K562 (cell line): Measurements from ENCODE around the gene SCN5A. TPM values are rescaled to one million over a fixed set of nuclear protein-coding genes. Genes with fewer than 3 reads are reported as not detected.

Experiments
- CHCHD3 ChIP-seq: fragments of 250-450 bp; sonication (Bioruptor Pico); IDR thresholded peaks from 2 replicates; pipeline ENCODE4 v2.1.2; 2022; ENCODE audit warnings: mild to moderate bottlenecking
- EWSR1 ChIP-seq: fragments of 450-650 bp; IDR thresholded peaks from 2 replicates; pipeline ENCODE4 v1.6.1; 2018; ENCODE audit warnings: borderline replicate concordance, mild to moderate bottlenecking, low read depth, moderate library complexity; ENCODE audit not compliant: partially characterized antibody
- KLF1 ChIP-seq: fragments of 450-650 bp; IDR thresholded peaks from 2 replicates; pipeline ENCODE4 v1.6.1; 2016; ENCODE audit warnings: missing genetic modification characterization, missing compliant biosample characterization
- MEIS2 ChIP-seq: fragments of 450-650 bp; IDR thresholded peaks from 2 replicates; pipeline ENCODE4 v1.6.1; 2014; ENCODE audit warnings: mild to moderate bottlenecking; ENCODE audit not compliant: partially characterized antibody
- PHB2 ChIP-seq: fragments of 450-650 bp; IDR thresholded peaks from 2 replicates; pipeline ENCODE4 v1.6.1; 2017; ENCODE audit warnings: low read depth
- TBP ChIP-seq: optimal IDR thresholded peaks from 2 replicates; pipeline ENCODE3; 2011; ENCODE audit warnings: low read depth, low read length, improper control_type of control experiment
- TFAM ChIP-seq: fragments of 250-450 bp; sonication (Bioruptor Pico); conservative IDR thresholded peaks from 2 replicates; pipeline ENCODE4 v1.5.0; 2021; ENCODE audit warnings: mild to moderate bottlenecking, moderate library complexity
- ZFP30 ChIP-seq: fragments of 250-450 bp; sonication (Bioruptor Pico); IDR thresholded peaks from 2 replicates; pipeline ENCODE4 v1.8.0; 2022; ENCODE audit warnings: moderate library complexity, mild to moderate bottlenecking, inconsistent platforms, borderline replicate concordance
- ZNF316 ChIP-seq: fragments of 450-650 bp; IDR thresholded peaks from 2 replicates; pipeline ENCODE4 v1.6.1; 2016
- polyA plus RNA-seq, 8 experiments: library from polyadenylated mRNA; depleted of rRNA in 4 of 8; stranded (reverse) in 5 of 8; unstranded in 3 of 8; fragments of >200 nt; fragmentation: Nextera tagmentation in 2 of 8; fragmentation: Illumina TruSeq in 1 of 8; extraction: Ambion mirVana in 2 of 8; extraction: Trizol in 1 of 8; gene quantifications; 2 replicates each; pipeline versions ENCODE4 v1.2.1 to v1.2.3, GENCODE V29; 2011 to 2014; ENCODE audit warnings: inconsistent platforms in 1 of 8, missing spikeins in 1 of 8
- total RNA-seq, 7 experiments: library from RNA; depleted of rRNA in 6 of 7; stranded (reverse); fragments of >200 nt in 6 of 7; fragmentation: Illumina TruSeq in 2 of 7; extraction: Trizol in 2 of 7; gene quantifications; 2 replicates each; pipeline versions ENCODE4 v1.2.1 to v1.2.3, GENCODE V29; 2011 to 2021; ENCODE audit warnings: low replicate concordance in 1 of 7
- TF ChIP-seq, protein P1 (sequence below): fragments of 450-650 bp; IDR thresholded peaks from 2 replicates; pipeline ENCODE4 v1.6.1; 2016; ENCODE audit warnings: mild to moderate bottlenecking, moderate library complexity
- TF ChIP-seq, protein P2 (sequence below), 3 experiments: IDR thresholded peaks in 2 of 3; conservative IDR thresholded peaks in 1 of 3; 2 replicates each; pipeline ENCODE4 v1.5.1; 2011 to 2012; ENCODE audit warnings: low read length in 3 of 3, mild to moderate bottlenecking in 3 of 3, control low read depth in 2 of 3, improper control_type of control experiment in 1 of 3, inconsistent platforms in 1 of 3, low read depth in 1 of 3, mixed read lengths in 1 of 3, moderate library complexity in 1 of 3; ENCODE audit not compliant: insufficient read depth in 2 of 3
- TF ChIP-seq, protein P3 (sequence below): sonication (generic); formaldehyde crosslinking; IDR thresholded peaks from 2 replicates; pipeline ENCODE4 v1.8.0; 2022; ENCODE audit warnings: mild to moderate bottlenecking, missing genetic modification reagents, borderline replicate concordance

Gene SCN5A
- total and polyA plus RNA-seq, 9 of the 15 experiments (the other 6 are each of a cell fraction or from before 2014, with no cell fraction given): 0.07 to 1.4 (median 0.21) TPM; not detected in 2

DNA sequence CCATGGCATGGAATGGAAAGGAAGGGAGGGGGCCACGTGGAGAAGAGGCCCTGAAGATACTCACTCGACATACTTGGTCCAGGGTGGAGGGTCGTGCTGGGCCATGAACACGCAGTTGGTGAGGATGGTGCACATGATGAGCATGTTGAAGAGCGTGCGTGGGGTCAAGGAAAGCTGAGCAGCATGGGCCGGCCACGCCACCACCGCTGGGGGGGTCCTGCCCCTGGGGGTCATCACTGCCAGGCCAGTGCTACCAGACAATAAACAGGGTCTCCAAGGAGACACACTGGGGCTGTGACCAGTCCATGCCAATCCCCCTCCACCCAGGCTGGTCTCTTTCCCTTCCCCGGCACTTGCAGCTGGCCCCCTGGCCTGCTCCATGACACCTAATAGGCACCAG, 27.2 kb downstream of the SCN5A start (continued):
- TF ChIP-seq, protein P1, sequence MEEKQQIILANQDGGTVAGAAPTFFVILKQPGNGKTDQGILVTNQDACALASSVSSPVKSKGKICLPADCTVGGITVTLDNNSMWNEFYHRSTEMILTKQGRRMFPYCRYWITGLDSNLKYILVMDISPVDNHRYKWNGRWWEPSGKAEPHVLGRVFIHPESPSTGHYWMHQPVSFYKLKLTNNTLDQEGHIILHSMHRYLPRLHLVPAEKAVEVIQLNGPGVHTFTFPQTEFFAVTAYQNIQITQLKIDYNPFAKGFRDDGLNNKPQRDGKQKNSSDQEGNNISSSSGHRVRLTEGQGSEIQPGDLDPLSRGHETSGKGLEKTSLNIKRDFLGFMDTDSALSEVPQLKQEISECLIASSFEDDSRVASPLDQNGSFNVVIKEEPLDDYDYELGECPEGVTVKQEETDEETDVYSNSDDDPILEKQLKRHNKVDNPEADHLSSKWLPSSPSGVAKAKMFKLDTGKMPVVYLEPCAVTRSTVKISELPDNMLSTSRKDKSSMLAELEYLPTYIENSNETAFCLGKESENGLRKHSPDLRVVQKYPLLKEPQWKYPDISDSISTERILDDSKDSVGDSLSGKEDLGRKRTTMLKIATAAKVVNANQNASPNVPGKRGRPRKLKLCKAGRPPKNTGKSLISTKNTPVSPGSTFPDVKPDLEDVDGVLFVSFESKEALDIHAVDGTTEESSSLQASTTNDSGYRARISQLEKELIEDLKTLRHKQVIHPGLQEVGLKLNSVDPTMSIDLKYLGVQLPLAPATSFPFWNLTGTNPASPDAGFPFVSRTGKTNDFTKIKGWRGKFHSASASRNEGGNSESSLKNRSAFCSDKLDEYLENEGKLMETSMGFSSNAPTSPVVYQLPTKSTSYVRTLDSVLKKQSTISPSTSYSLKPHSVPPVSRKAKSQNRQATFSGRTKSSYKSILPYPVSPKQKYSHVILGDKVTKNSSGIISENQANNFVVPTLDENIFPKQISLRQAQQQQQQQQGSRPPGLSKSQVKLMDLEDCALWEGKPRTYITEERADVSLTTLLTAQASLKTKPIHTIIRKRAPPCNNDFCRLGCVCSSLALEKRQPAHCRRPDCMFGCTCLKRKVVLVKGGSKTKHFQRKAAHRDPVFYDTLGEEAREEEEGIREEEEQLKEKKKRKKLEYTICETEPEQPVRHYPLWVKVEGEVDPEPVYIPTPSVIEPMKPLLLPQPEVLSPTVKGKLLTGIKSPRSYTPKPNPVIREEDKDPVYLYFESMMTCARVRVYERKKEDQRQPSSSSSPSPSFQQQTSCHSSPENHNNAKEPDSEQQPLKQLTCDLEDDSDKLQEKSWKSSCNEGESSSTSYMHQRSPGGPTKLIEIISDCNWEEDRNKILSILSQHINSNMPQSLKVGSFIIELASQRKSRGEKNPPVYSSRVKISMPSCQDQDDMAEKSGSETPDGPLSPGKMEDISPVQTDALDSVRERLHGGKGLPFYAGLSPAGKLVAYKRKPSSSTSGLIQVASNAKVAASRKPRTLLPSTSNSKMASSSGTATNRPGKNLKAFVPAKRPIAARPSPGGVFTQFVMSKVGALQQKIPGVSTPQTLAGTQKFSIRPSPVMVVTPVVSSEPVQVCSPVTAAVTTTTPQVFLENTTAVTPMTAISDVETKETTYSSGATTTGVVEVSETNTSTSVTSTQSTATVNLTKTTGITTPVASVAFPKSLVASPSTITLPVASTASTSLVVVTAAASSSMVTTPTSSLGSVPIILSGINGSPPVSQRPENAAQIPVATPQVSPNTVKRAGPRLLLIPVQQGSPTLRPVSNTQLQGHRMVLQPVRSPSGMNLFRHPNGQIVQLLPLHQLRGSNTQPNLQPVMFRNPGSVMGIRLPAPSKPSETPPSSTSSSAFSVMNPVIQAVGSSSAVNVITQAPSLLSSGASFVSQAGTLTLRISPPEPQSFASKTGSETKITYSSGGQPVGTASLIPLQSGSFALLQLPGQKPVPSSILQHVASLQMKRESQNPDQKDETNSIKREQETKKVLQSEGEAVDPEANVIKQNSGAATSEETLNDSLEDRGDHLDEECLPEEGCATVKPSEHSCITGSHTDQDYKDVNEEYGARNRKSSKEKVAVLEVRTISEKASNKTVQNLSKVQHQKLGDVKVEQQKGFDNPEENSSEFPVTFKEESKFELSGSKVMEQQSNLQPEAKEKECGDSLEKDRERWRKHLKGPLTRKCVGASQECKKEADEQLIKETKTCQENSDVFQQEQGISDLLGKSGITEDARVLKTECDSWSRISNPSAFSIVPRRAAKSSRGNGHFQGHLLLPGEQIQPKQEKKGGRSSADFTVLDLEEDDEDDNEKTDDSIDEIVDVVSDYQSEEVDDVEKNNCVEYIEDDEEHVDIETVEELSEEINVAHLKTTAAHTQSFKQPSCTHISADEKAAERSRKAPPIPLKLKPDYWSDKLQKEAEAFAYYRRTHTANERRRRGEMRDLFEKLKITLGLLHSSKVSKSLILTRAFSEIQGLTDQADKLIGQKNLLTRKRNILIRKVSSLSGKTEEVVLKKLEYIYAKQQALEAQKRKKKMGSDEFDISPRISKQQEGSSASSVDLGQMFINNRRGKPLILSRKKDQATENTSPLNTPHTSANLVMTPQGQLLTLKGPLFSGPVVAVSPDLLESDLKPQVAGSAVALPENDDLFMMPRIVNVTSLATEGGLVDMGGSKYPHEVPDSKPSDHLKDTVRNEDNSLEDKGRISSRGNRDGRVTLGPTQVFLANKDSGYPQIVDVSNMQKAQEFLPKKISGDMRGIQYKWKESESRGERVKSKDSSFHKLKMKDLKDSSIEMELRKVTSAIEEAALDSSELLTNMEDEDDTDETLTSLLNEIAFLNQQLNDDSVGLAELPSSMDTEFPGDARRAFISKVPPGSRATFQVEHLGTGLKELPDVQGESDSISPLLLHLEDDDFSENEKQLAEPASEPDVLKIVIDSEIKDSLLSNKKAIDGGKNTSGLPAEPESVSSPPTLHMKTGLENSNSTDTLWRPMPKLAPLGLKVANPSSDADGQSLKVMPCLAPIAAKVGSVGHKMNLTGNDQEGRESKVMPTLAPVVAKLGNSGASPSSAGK: no peak
- TF ChIP-seq TBP (no peak), KLF1 (tag) (no peak), ZFP30 (CRISPR knock-in tag) (no peak), TFAM (CRISPR knock-in tag) (no peak), PHB2 (no peak), EWSR1 (no peak), CHCHD3 (CRISPR knock-in tag) (no peak), ZNF316 (no peak), MEIS2 (no peak)
- TF ChIP-seq, protein P2, sequence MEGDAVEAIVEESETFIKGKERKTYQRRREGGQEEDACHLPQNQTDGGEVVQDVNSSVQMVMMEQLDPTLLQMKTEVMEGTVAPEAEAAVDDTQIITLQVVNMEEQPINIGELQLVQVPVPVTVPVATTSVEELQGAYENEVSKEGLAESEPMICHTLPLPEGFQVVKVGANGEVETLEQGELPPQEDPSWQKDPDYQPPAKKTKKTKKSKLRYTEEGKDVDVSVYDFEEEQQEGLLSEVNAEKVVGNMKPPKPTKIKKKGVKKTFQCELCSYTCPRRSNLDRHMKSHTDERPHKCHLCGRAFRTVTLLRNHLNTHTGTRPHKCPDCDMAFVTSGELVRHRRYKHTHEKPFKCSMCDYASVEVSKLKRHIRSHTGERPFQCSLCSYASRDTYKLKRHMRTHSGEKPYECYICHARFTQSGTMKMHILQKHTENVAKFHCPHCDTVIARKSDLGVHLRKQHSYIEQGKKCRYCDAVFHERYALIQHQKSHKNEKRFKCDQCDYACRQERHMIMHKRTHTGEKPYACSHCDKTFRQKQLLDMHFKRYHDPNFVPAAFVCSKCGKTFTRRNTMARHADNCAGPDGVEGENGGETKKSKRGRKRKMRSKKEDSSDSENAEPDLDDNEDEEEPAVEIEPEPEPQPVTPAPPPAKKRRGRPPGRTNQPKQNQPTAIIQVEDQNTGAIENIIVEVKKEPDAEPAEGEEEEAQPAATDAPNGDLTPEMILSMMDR (IDR thresholded peaks at IDR 0.05 in 2 of 3, conservative IDR thresholded peaks at IDR 0.05 in 1 of 3; ENCODE audit: insufficient read depth in 2 of 3, low read depth in 1 of 3, low read length in 3 of 3): no peak
- TF ChIP-seq, protein P3, sequence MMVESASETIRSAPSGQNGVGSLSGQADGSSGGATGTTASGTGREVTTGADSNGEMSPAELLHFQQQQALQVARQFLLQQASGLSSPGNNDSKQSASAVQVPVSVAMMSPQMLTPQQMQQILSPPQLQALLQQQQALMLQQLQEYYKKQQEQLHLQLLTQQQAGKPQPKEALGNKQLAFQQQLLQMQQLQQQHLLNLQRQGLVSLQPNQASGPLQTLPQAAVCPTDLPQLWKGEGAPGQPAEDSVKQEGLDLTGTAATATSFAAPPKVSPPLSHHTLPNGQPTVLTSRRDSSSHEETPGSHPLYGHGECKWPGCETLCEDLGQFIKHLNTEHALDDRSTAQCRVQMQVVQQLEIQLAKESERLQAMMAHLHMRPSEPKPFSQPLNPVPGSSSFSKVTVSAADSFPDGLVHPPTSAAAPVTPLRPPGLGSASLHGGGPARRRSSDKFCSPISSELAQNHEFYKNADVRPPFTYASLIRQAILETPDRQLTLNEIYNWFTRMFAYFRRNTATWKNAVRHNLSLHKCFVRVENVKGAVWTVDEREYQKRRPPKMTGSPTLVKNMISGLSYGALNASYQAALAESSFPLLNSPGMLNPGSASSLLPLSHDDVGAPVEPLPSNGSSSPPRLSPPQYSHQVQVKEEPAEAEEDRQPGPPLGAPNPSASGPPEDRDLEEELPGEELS: no peak
- TF ChIP-seq, all 486 proteins: peak for 0
